ENCODE data around the gene ZNF699.
A peak's percentile ranks its signal among the peaks of the same experiment; 100 is the strongest.

Gene ZNF699

DNA sequence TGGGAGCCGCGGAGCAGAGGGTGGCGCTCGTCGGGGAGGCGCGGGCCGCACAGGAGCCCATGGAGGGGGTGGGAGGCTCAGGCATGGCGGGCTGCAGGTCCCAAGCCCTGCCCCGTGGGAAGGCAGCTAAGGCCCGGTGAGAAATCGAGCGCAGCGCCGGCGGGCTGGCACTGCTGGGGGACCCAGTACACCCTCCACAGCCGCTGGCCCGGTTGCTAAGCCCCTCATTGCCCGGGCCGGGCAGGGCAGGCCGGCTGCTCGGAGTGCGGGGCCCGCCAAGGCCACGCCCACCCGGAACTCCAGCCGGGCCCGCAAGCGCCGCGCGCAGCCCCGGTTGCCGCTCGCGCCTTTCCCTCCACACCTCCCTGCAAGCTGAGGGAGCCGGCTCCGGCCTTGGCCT, 26.2 kb downstream of the ZNF699 start:
- peak; percentile 12 for DNase-seq

GRCh38 chr19:9251236-9251635, 58.4 kb downstream of the ZNF699 start:
- DNase-seq = no peak

DNA sequence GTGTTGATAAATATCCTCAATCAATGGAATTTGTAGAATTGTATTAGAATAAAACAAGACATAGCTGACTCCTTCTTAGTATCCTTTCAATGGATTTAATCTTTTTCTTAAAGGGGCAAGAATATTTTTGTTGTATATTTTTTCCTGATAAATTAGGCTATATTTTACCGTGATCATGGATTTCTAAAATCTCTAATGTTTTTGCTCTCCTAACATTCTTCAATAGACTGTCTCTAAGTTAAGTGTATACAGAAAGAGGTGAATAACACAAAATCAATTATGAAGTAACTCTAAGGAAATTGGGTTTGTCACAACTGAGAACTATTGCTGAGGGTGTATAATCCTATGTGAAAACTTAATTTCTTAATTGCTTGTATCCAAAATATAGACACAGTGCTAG, 59.0 kb downstream of the ZNF699 start, which contains the start of gene OR7E24:
TSS of gene OR7E24 (plus strand) at position 301 of the 400 bp plus-strand sequence. CDS start 114 bp downstream, outside the sequence.
- no peak for DNase-seq
